TTC549 (cell line): ENCODE results near the gene HOXB2.
"Not testable (repeated sequence)": the region's sequence is repeated elsewhere in the genome, so short reads cannot be mapped to it uniquely, and the experiment has no call there.

ENCODE experiments used
- FAIRE-seq: peaks from 2 replicates; lab custom pipeline; 2012; peaks lifted over from hg19 to GRCh38; lab: Jason Lieb, UNC

The HOXB2 gene

DNA sequence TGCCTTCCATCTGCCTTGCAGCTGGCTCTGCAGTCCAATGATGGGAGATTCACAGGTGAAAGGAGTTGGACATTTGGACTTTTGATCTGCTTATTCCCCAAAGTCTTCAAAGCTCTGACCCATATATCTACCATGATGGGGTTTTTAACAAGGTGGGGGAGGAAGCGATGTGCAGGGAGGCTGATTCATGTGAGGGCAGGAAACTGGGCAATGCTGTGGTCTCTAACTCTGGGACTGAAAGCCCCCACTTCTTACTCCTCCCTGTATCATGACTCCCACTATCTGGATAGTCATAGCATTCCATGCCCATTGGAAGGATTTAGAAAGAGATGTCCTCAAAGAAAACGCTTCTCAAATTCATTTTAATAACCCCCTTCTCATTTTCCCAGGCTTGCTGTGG, 30.4 kb downstream of the HOXB2 start:
- no peak for FAIRE-seq

DNA sequence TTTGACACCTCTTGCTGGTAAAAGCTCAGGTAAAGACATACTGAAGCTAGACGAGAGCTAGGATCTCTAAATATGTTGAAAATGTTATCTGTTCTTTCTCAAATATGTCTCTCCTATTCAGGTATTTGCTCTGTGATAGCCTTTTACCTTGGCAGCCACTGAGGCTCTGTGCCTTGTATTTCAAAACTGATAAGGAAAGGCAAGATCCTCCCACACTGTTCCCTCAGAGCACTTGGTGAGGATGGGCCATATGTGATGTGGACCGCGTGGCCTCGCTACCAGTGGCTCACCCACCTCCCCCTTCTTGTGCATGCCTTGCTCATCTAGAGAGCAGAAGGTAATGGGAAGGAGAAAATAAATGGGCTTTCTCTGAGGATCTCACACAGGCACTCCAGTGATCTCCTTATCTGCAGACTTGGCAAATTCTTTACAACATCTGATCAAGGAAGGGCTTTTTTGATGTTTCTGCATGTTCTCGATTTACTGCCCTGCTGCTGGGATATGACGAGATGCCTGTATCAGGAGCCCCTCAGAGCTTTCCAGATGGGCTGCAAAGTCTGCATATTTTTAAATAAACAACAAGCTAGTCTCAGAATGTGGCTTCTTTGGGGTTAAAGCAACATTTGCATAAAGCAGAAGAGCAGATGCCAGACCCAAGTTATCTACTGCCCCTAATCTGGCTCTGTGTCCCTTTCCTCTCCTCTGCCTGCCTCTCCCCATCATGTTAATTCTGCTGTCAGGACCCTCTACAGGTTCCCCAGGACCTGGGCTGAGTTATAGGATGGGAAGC, 31.0 kb downstream of the HOXB2 start:
- no peak for FAIRE-seq

DNA sequence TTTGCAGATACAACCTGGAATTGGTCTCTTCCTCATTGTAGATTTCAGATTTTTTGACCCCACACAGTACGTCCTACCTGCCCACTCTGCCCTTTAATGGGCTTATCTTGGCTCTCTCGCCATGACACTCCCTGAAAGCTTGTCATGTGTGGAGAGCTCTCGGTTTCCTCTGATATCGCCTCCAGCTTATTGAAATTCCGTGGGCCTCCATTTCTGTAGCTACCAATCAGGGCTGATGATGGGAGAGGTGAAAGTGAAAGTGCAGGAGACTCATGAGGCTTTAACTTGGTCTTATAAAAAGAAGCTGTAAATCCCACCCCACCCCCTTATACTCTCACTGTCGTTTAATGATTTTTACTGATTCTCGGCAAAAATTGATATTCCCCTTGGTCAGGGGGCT, 31.8 kb downstream of the HOXB2 start:
- no peak for FAIRE-seq

DNA sequence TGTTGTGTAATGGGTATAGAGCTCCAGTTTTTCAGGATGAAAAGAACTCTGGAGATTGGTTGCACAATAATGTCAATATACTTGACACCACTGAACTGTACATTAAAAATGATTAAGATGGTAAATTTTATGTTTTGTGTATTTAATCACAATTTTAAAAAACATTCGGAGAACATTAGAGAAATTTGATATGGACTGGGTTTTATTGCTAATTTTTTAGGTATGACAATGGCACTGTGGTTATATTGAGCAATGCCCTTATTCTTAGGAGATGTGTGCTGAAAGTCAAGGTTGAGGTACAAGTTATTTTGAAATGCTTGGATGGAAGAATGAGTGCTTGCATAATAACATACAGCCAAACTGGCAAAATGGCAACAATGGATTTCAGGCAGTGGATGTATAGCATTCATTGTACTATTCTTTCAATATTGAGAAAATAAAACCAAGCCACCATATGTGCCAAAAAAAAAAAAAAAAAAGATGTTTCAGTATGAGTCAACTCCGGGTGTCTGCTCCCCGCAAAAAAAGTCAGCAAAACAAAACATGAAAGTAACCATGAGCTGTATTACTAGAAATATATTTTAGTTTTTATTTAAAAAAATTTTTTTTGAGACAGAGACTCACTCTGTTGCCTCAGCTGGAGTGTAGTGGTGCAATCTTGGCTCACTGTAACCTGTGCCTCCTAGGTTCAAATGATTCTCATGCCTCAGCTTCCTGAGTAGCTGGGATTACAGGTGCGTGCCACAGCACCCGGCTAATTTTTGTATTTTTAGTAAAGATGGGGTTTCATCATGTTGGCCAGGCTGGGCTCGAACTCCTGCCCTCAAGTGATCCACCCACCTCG, 33.9 kb downstream of the HOXB2 start:
- no peak for FAIRE-seq

DNA sequence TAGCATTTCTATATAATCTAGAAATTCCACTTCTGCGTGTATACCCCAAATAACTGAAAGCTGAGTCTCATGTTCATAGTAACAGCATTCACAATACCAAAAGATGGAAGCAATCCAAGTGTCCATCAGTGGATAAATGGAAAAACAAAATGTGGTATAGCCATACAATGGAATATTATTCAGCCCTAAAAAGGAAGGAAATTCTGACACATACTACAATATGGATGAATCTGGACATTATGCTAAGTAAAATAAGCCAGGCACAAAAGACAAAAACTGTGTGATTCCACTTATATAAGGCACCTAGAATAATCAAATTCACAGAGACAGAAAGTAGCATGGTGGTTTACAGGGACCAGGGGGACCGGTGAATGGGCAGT, 34.5 kb downstream of the HOXB2 start:
- no peak for FAIRE-seq

DNA sequence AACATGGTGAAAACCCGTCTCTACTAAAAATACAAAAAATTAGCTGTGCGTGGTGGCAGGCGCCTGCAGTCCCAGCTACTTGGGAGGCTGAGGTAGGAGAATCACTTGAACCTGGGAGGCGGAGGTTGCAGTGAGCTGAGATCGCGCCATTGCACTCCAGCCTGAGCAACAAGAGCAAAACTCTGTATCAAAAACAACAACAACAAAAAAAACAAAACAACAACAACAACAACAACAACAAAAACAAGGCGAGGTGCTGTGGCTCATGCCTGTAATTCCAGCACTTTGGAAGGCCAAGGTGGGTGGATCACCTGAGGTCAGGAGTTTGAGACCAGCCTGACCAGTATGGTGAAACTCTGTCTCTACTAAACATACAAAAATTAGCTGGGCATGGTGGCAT, 35.2 kb downstream of the HOXB2 start:
- FAIRE-seq = not testable (repeated sequence)

DNA sequence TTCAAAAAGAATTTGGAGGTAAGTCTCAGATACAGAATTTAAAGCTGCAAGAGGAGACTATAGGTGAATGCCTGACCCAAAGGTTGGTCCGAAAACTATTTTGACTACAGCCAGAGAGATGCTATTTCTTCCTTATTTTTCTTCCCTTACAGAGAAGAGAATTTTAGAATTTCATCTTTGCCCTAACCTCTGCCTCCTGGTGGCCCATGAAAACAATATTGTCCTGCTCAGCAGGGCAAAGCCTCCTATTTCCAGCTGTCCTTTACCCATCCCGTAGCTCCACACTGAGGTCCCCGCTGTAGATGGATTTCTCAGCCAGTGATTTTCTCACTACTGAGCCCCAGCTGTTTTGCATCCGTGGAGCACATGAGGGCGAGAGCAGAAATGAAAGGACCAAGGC, 38.7 kb downstream of the HOXB2 start:
- FAIRE-seq = no peak

DNA sequence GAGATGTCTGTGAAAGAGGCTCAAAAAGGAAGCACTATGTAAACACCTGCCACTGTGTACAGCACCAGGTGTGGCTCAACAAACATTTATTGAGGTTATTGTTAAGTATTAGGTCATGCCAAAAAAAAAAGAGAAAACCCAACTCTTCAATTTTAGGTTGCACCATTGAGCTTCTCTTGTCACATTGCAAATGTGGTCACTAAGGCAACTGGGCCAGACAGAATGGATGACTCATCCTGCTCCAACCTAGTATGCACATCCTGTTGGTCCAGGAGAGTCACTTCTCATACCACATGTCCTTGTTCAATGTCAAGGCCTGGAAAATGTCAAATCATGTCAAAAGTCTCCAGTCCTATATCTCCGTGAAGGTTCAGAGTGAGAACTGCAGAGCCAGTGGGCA, 39.1 kb downstream of the HOXB2 start:
- FAIRE-seq = no peak

DNA sequence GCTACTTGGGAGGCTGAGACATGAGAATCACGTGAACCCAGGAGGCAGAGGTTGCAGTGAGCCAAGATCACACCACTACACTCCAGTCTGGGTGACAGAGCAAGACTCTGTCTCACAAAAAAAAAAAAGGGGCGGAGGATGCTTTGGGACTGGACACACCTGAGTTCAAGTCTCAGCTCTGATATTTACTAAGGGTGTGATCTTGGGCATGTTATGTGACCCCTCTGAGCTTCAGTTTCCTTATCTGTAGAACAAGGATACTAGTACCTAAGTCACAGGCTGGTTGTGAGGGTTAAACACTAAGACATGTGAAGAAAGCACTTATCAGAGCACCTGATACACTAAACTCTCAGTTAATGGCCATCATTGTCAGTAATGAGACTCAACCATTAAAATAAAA, 40.0 kb downstream of the HOXB2 start:
- no peak for FAIRE-seq

DNA sequence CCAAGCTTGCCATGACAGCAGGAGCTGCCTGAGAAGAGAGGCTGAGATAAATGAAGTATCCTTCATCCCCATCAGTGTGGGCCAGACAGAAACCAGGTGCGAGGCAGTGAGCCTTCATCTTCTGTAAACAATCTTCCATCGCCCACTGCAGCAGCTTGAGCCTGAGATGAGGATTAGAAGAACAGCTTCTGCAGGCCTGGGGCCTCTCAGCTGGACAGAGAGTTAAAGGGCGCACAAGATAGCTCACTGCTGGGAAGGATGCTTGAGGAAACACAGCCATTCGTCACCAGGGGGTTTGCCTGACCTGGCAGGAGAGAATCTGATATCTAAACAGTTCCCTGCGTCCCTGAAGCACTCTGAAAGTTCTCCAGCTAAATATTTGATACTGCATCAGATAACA, 41.2 kb downstream of the HOXB2 start:
- no peak for FAIRE-seq

DNA sequence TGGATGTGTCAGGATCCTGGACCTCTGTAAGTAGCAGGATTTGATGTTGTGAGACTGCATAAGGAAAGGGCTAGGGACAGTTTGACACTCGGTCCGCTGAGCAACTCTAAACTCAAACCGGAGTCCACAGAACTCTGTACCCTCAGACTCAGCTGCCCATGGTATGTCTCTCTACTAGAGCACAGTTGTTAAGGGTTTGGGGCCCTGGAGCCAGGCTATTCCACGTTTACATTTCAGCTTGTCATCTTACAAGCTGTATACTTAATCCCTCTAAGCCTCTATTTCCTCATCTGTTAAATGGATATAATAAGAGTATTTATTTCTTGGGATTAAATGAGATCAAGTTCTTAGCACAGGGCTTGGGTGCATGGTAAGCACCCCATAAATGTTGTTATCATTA, 42.0 kb downstream of the HOXB2 start:
- FAIRE-seq = no peak

DNA sequence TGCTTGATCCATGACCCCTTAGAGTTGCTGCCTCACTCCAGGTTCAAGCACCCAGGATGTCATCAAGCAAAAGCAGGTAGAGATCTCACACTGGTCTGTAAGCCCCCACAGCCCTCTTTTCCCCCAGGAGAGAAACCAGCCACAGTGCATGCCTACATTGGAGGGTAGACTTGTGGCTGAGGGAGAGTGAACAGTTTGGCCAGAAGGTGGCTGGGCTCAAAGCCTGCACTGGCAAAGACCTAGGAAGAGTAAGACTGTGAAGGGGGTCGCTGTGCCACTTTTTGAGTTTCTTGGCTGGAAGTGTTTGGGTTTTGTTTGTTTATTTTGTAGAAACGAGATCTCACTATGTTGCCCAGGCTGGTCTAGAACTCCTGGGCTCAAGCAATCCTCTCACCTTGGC, 42.6 kb downstream of the HOXB2 start:
- FAIRE-seq = no peak

DNA sequence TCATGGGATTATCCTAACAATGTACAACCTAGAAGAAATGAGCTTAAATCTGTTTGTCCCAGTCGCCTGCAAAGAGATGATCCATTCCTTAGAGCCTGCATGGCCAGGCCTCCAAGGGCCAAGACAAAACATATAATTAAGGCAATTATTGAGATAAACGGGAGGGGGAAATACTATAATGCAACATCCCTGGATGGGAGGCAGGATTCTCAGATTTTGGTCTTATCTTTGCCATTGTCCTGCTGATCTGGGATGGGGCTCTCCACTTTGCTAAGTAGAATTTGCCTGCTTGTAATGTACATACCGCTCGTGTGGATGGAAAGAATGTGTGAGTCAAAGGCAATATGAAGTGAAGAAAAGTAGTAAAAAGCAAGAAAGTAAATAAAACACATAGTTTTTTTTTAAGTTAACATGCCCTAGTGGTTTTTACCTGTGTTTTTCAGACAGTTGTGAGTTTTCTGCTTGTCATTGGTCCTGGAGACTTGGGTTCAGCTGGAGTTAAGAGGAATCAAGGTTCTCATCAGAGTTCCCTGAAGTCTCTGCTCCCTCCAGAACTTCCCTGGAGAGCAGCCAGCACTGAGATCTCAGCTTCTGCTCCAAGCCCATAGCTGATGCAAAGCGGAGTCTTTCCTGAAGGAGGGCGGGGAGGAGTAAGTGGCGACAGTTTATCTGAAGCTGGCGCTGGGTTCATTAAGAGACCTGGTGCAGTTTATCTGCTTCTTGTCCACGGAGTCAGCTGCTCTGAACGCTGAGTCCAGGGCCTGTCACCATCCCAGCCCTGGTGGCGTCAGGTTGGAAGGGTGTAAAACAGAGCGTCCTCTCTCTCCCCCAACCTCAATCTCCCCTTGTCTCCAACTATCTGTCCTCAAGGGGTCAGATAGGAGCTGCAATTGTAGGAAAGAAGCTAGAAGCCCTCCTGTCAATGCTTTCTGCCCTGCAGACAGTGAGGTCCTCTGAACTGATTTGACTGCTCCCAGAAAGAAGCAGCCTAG, 44.2 kb downstream of the HOXB2 start:
- FAIRE-seq = no peak

DNA sequence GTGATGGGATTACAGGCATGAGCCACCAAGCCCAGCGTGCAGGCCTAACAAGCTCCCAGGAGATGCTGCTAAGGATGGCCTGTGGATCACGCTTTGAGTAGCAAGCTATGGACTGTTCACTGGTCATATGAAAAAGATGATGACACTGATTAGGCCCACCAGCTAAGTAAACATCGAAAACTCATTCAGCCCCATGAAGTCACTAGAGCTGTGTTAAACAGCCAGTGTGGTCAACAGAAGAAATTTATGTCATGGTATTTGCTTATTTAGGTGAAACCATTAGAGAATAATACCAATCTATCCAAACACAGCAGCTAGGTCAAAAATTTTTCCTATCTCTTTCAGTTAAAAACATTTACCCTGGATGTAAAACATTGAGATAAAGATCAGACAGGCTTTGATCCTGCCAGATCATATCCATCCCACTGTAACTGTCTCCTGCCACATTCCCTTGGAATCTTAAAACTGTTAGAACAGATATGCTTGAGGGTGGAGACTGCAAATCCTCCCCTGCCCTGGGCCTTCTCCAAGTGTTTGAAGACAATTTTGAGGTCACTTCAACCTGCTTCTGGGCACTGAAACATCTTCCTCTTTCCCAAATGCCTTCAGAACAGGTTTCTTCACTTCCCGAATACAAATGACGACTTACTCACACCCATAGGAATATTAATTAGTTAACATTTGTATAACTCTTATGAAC, 45.0 kb downstream of the HOXB2 start:
- no peak for FAIRE-seq

DNA sequence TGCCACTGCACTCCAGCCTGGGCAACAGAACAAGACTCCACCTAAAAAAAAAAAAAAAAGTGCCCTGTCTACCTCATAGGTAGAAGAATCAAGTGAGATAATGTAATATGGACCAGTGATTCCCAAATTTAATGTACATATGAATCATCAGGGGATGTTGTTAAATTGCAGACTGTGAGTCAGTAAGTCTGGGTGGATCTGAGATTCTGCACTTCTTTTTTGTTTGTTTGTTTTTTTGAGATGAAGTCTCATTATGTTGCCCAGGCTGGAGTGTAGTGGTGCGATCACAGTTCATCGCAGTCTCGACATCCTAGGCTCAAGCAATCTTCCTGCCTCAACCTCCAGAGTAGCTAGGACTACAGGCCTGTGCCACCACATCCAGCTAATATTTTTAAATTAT, 45.7 kb downstream of the HOXB2 start:
- FAIRE-seq = no peak

DNA sequence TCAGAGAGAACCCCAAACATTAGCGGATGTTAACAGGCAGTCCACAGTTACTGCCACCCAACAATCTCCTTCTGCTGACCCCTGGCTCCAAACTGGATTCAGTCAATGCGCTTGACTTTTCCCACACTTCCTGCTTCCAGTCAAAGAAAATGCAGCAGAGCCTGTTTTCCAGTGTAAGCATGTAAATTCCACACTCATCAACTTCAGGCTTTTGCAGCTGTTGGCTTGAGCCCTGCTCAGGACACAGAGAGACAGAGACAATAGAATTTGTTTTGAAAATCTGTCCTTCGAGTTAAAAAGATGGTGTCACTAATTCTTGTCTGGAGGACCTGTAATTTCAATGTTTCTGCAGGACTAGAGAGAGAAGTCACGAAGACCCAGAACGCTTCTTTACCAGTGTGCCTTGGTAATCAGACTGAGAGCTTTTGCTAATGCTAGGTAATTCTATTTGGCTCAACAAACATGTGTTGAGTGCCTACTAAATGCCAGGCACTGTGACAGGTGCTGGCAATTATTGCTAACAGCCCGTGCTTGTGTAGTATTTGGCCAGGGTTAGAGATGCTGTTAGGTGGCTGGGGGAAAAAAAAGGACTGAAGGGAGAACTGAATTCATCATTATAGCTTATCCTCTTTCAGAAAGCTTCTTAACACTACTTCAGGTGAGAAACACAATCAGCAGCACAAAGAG, 46.6 kb downstream of the HOXB2 start:
- no peak for FAIRE-seq

DNA sequence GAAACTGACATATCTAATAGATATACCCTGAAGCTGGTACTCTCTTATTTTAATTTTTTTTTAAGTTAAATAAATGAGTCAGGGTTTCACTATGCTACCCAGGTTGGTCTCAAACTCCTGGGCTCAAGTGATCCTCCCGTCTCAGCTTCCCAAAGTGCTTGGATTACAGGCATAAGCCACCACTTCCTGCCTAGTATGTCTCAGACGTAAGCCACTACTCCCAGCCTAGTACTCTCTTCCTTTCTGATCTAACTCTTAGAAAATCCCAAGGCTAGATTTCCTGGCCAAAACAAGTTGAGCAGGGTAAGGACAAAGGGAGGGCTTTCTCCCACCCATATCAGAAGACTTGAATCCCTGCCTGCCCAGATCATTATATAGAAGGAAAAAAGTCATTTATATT, 47.8 kb downstream of the HOXB2 start:
- no peak for FAIRE-seq

DNA sequence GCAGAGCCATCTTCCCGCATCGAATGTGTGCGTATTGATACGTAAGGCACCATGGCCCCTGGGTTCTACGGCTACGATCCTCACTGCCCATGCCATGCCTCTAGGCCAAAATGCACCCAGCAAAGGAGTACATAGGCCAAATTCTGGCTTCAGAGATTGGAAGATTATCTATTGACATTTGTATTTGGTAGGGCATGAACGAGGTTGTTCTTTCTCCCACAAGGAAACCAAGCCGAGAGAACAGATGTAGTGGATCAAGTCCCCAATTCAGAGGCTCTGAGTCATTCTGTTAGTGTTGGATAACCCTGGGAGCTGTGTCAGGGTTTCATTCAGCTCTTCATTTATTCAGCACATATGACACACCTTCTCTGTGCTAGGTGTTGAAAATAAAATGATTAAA, 50.6 kb downstream of the HOXB2 start:
- no peak for FAIRE-seq
